Measurements from ENCODE around the gene BTF3L4.

DNA sequence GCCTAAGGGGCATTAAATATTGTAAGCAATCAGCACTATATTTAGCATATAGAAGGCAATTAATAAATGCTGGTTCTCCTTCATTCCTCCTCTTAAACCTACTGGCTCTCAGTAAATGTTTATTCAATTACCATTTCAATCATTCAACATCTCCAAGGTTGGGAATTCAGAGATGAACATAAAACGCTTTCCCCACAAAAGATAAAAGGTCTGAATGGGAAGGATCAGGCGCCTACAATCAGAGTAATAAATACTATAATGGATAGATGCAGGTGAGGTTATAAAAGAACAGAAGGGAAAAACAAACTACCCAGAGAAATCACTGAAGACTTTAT lies 22.1 kb upstream of the BTF3L4 start:
- TF ChIP-seq POLR2A (IDR thresholded peaks at IDR 0.05) = no peak
- TF ChIP-seq, protein P1, sequence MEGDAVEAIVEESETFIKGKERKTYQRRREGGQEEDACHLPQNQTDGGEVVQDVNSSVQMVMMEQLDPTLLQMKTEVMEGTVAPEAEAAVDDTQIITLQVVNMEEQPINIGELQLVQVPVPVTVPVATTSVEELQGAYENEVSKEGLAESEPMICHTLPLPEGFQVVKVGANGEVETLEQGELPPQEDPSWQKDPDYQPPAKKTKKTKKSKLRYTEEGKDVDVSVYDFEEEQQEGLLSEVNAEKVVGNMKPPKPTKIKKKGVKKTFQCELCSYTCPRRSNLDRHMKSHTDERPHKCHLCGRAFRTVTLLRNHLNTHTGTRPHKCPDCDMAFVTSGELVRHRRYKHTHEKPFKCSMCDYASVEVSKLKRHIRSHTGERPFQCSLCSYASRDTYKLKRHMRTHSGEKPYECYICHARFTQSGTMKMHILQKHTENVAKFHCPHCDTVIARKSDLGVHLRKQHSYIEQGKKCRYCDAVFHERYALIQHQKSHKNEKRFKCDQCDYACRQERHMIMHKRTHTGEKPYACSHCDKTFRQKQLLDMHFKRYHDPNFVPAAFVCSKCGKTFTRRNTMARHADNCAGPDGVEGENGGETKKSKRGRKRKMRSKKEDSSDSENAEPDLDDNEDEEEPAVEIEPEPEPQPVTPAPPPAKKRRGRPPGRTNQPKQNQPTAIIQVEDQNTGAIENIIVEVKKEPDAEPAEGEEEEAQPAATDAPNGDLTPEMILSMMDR (IDR thresholded peaks at IDR 0.05) = no peak

All from body of pancreas (tissue), 4 donors.